Brain pericyte (primary cell): Measurements from ENCODE around the gene RBBP8NL.

Source experiments
- DNase-seq: peaks from one replicate; pipeline ENCODE4 v3.0.0-alpha.2; 2012; ENCODE audit warnings: low read depth, low spot score

RBBP8NL gene

GRCh38 chr20:62408640-62409039, 18.7 kb downstream of the RBBP8NL start:
- no peak for DNase-seq

GRCh38 chr20:62408055-62408454, 19.3 kb downstream of the RBBP8NL start:
- DNase-seq = no peak

GRCh38 chr20:62407221-62407992, 19.9 kb downstream of the RBBP8NL start, which contains the start of gene CABLES2:
Gene CABLES2, minus strand, starts transcription at chr20:62407285. Its CDS starts 9 bp downstream, at chr20:62407276.
- DNase-seq = peak; percentile 50

- no peak for DNase-seq
These were observed 20.6 kb downstream of the RBBP8NL start for GRCh38 chr20:62406635-62407176.

- no peak for DNase-seq
These were observed 21.3 kb downstream of the RBBP8NL start for GRCh38 chr20:62405981-62406513.

GRCh38 chr20:62405108-62405980, 22.0 kb downstream of the RBBP8NL start:
- DNase-seq = no peak

GRCh38 chr20:62404761-62405107, 22.6 kb downstream of the RBBP8NL start:
- DNase-seq = no peak

- no peak for DNase-seq
These were observed 23.1 kb downstream of the RBBP8NL start for GRCh38 chr20:62404112-62404665.

- DNase-seq = no peak
These were observed 24.0 kb downstream of the RBBP8NL start for GRCh38 chr20:62403331-62403730.

GRCh38 chr20:62402456-62403150, 24.7 kb downstream of the RBBP8NL start:
- no peak for DNase-seq

GRCh38 chr20:62401331-62401779, 26.0 kb downstream of the RBBP8NL start:
- DNase-seq = no peak

- DNase-seq = no peak
These were observed 26.8 kb downstream of the RBBP8NL start for GRCh38 chr20:62400541-62400940.

- no peak for DNase-seq
These were observed 27.3 kb downstream of the RBBP8NL start for GRCh38 chr20:62400021-62400420.

GRCh38 chr20:62398120-62398821, 29.1 kb downstream of the RBBP8NL start:
- no peak for DNase-seq

- no peak for DNase-seq
These were observed 30.7 kb downstream of the RBBP8NL start for GRCh38 chr20:62396367-62397239.

GRCh38 chr20:62395311-62396242, 31.8 kb downstream of the RBBP8NL start:
- no peak for DNase-seq

- DNase-seq = no peak
These were observed 32.8 kb downstream of the RBBP8NL start for GRCh38 chr20:62394248-62395245.
